Glutamatergic neuron (in vitro differentiated cells): ENCODE measurements around the gene LDHAL6B. TPM values are rescaled to one million over a fixed set of nuclear protein-coding genes. Genes with fewer than 3 reads are reported as not detected.

Experiments
- DNase-seq: peaks from one replicate; pipeline ENCODE4 v3.0.0; 2022
- H3K27ac Mint-ChIP-seq: one replicate; pipeline ENCODE4 v1.8.0; 2020; ENCODE audit warnings: mild to moderate bottlenecking, mixed read lengths, inconsistent platforms; ENCODE audit not compliant: unreplicated experiment
- H3K27me3 Mint-ChIP-seq: one replicate; pipeline ENCODE4 v1.8.0; 2020; ENCODE audit warnings: mild to moderate bottlenecking, moderate library complexity, mixed read lengths, inconsistent platforms; ENCODE audit not compliant: unreplicated experiment
- H3K36me3 Mint-ChIP-seq: one replicate; pipeline ENCODE4 v1.8.0; 2020; ENCODE audit warnings: mild to moderate bottlenecking, mixed read lengths, inconsistent platforms; ENCODE audit not compliant: unreplicated experiment
- H3K4me1 Mint-ChIP-seq: one replicate; pipeline ENCODE4 v1.8.0; 2020; ENCODE audit warnings: mild to moderate bottlenecking, low read depth, mixed read lengths, inconsistent platforms; ENCODE audit not compliant: unreplicated experiment
- H3K4me3 Mint-ChIP-seq: one replicate; pipeline ENCODE4 v1.8.0; 2020; ENCODE audit warnings: mild to moderate bottlenecking, mixed read lengths, inconsistent platforms; ENCODE audit not compliant: unreplicated experiment
- H3K9me3 Mint-ChIP-seq: one replicate; pipeline ENCODE4 v1.8.0; 2020; ENCODE audit warnings: mild to moderate bottlenecking, moderate library complexity, mixed read lengths, inconsistent platforms; ENCODE audit not compliant: unreplicated experiment
- total RNA-seq: library from RNA; stranded (reverse); fragmentation: NEBNext Ultra II Directional; extraction: Animal tissue kit (Norgen Biotek cat#: 25700); gene quantifications from one replicate; pipeline ENCODE4 v1.2.1, GENCODE V29; 2021; ENCODE audit not compliant: unreplicated experiment
- TF ChIP-seq, protein P1 (sequence below): fragments of 200-600 bp; sonication (generic); IDR thresholded peaks from one replicate; pipeline ENCODE4 v1.5.0; 2021; ENCODE audit not compliant: partially characterized antibody, unreplicated experiment

The LDHAL6B gene
- total RNA-seq, 1 donor from 2014 or later: not detected

DNA sequence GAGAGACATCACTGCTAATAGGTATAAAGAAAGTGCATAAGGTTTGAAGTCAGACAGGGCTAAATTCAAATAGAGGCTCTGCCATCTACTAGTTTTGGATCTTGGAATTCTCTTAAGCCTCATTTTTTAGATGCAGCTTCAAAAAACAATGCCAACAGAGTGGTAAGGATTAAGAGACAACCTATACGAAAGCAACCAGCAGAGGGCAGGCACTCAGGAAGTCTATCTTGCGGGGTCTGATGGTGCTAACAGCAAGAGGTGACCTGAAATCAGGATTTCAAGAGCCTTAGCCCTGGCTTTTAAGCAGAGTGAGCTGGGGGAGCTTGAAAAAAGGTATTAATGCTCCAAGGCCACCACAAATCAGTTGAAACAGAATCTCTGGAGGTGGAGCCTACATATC, 40.7 kb downstream of the LDHAL6B start:
- H3K36me3 Mint-ChIP-seq: no peaks in the 10 kb centered on the region
- no peaks in the 10 kb centered on the region for H3K27me3 Mint-ChIP-seq
- DNase-seq: peak; percentile 47
- H3K9me3 Mint-ChIP-seq: peaks cover 1% of the 10 kb centered on the region
- TF ChIP-seq, protein P1, sequence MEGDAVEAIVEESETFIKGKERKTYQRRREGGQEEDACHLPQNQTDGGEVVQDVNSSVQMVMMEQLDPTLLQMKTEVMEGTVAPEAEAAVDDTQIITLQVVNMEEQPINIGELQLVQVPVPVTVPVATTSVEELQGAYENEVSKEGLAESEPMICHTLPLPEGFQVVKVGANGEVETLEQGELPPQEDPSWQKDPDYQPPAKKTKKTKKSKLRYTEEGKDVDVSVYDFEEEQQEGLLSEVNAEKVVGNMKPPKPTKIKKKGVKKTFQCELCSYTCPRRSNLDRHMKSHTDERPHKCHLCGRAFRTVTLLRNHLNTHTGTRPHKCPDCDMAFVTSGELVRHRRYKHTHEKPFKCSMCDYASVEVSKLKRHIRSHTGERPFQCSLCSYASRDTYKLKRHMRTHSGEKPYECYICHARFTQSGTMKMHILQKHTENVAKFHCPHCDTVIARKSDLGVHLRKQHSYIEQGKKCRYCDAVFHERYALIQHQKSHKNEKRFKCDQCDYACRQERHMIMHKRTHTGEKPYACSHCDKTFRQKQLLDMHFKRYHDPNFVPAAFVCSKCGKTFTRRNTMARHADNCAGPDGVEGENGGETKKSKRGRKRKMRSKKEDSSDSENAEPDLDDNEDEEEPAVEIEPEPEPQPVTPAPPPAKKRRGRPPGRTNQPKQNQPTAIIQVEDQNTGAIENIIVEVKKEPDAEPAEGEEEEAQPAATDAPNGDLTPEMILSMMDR: peak; percentile 53
- H3K4me3 Mint-ChIP-seq: no peak overlapping the region
- no peak overlapping the region for H3K27ac Mint-ChIP-seq
- H3K4me1 Mint-ChIP-seq: no peaks in the 10 kb centered on the region

- H3K27ac Mint-ChIP-seq: no peak overlapping the region
- H3K9me3 Mint-ChIP-seq: peaks cover 1% of the 10 kb centered on the region
- no peaks in the 10 kb centered on the region for H3K4me1 Mint-ChIP-seq
- DNase-seq: no peak
- TF ChIP-seq, protein P1: no peak
- H3K27me3 Mint-ChIP-seq: no peaks in the 10 kb centered on the region
- H3K36me3 Mint-ChIP-seq: no peaks in the 10 kb centered on the region
- no peak overlapping the region for H3K4me3 Mint-ChIP-seq
Observed at GRCh38 chr15:59249816-59250215, 43.2 kb downstream of the LDHAL6B start.

DNA sequence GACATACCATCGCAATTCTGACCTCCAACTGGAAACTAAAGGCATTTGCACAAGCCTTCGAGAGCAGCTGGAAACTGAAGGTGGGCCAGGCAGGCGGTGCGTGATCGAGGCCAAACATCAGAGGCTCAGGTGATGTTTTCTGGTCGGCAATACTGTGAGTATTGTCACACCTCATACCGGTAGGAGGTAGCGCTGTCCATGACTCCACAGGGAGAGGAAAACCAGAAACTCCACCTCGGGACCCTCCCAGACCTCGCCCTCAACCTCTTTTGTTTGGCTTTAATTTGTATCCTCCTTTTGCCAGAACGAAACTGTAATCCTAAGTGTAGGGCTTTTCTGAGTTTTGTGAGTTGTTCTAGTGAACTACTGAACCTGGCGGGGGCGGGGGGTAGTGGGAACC, 43.6 kb downstream of the LDHAL6B start:
- H3K4me3 Mint-ChIP-seq: no peak overlapping the region

DNA sequence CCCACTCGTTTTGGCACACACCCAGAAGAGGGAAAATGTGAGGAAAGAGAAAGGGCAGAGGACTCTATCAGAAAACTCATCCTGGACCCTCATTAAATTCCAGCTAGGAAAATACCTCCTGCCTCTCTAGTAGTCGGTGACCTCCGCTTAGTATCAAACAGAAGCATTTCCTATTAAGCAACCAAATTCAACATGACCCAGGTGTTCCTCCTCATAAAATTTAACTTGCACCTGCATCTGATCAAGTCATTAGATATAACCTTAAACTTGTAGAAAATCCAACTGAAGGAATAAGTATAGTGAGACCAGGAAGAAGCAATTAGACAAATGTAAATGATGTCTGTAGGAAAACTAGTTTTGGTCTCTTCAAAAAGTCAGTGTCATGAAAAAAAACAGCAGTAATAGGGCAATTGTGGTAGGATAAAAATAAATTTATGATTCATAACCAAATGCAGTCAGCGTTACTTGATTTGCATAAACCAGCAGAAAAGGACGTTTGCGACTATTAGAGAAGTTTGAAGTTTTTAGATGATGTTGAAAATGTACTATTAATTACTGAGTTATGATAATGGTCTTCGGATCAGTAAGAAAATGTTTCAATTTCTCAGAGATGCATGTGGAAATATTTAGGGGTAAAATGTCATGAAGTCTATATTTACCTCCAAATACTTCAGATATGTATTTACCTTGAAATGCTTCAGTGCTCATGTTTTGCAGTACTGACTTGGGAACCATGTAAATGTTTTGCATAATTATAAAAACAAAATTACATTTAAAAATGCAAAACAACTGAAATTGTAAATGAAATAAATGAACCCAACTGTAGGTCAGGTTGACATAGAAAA, 44.6 kb downstream of the LDHAL6B start:
- DNase-seq: no peak
- Mint-ChIP-seq H3K4me3 (no peak overlapping the region), H3K27ac (no peak overlapping the region), H3K9me3 (peaks cover 1% of the 10 kb centered on the region), H3K4me1 (no peaks in the 10 kb centered on the region), H3K27me3 (no peaks in the 10 kb centered on the region), H3K36me3 (no peaks in the 10 kb centered on the region)
- TF ChIP-seq, protein P1: no peak

More for the DNA sequence above, 43.6 kb downstream of the LDHAL6B start:
- no peaks in the 10 kb centered on the region for H3K4me1 Mint-ChIP-seq
- H3K27ac Mint-ChIP-seq: no peak overlapping the region
- peaks cover 1% of the 10 kb centered on the region for H3K9me3 Mint-ChIP-seq
- TF ChIP-seq, protein P1: no peak
- no peaks in the 10 kb centered on the region for H3K27me3 Mint-ChIP-seq
- DNase-seq: no peak
- H3K36me3 Mint-ChIP-seq: no peaks in the 10 kb centered on the region

GRCh38 chr15:59252137-59252536, 45.5 kb downstream of the LDHAL6B start:
- Mint-ChIP-seq H3K27me3 (no peaks in the 10 kb centered on the region), H3K27ac (no peak overlapping the region)

More at GRCh38 chr15:59252137-59252536, 45.5 kb downstream of the LDHAL6B start:
- no peak for DNase-seq
- Mint-ChIP-seq H3K36me3 (no peaks in the 10 kb centered on the region), H3K4me1 (no peaks in the 10 kb centered on the region), H3K4me3 (no peak overlapping the region), H3K9me3 (no peaks in the 10 kb centered on the region)
- TF ChIP-seq, protein P1: no peak
